OCI-LY7 (cell line): ENCODE results near the gene PDE8B.

ENCODE experiments used
- EZH2phosphoT487 ChIP-seq: fragments of 200-600 bp; sonication (generic); IDR thresholded peaks from 2 replicates; pipeline ENCODE4 v1.6.1; 2018; ENCODE audit warnings: low read depth, borderline replicate concordance, mild to moderate bottlenecking, mixed run types, antibody characterized with exemption, low read length, moderate library complexity, mixed read lengths
- TF ChIP-seq, protein P1 (sequence below): fragments of 200-600 bp; sonication (generic); conservative IDR thresholded peaks from 2 replicates; pipeline ENCODE4 v1.5.1; 2014; ENCODE audit warnings: mild to moderate bottlenecking, antibody characterized with exemption, low read length, moderate library complexity, mixed read lengths

DNA sequence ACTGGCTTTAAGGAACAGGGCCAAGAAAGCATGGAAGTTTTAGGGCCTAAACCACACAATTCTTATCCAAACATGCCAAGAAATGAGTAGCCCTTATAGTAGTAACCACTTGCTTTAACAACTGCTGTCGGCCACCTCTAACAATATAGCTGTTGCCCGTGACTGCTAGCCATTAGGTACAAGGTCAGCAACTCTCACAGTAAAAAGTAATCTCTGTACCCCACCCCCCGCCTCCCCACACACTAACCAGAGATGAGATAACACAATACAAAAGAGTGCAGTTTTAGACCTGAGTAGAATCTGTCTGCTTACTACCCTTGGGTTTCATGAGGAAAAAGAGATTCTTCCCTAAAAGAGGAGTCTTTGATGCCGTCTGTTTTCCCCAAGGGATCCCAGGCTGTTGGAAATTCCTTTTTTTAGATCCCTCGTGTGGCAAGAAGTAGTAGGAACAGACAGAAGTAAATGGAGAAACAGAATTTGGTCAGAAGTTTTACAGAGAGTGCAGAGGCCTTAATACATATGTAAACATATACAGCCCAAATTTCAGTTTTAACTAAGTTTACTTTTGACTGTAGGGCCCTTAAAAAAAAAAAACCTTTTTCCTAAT is 187.3 kb downstream of the PDE8B start:
- TF ChIP-seq, protein P1, sequence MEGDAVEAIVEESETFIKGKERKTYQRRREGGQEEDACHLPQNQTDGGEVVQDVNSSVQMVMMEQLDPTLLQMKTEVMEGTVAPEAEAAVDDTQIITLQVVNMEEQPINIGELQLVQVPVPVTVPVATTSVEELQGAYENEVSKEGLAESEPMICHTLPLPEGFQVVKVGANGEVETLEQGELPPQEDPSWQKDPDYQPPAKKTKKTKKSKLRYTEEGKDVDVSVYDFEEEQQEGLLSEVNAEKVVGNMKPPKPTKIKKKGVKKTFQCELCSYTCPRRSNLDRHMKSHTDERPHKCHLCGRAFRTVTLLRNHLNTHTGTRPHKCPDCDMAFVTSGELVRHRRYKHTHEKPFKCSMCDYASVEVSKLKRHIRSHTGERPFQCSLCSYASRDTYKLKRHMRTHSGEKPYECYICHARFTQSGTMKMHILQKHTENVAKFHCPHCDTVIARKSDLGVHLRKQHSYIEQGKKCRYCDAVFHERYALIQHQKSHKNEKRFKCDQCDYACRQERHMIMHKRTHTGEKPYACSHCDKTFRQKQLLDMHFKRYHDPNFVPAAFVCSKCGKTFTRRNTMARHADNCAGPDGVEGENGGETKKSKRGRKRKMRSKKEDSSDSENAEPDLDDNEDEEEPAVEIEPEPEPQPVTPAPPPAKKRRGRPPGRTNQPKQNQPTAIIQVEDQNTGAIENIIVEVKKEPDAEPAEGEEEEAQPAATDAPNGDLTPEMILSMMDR, result no peak
- no peak for TF ChIP-seq EZH2phosphoT487
